GM18861 (cell line): ENCODE data around the gene PCIF1.
"Not testable (repeated sequence)": the region's sequence is repeated elsewhere in the genome, so short reads cannot be mapped to it uniquely, and the experiment has no call there.

Source experiments
- ATAC-seq: cut with Tn5 transposase; IDR thresholded peaks from one replicate; pipeline ENCODE4 v1.9.1; 2021; ENCODE audit not compliant: unreplicated experiment

The PCIF1 gene

GRCh38 chr20:45921337-45922189 is 12.9 kb upstream of the PCIF1 start:
- ATAC-seq, result no peak

- no peak for ATAC-seq
Observed at GRCh38 chr20:45924391-45925261, 9.9 kb upstream of the PCIF1 start.

DNA sequence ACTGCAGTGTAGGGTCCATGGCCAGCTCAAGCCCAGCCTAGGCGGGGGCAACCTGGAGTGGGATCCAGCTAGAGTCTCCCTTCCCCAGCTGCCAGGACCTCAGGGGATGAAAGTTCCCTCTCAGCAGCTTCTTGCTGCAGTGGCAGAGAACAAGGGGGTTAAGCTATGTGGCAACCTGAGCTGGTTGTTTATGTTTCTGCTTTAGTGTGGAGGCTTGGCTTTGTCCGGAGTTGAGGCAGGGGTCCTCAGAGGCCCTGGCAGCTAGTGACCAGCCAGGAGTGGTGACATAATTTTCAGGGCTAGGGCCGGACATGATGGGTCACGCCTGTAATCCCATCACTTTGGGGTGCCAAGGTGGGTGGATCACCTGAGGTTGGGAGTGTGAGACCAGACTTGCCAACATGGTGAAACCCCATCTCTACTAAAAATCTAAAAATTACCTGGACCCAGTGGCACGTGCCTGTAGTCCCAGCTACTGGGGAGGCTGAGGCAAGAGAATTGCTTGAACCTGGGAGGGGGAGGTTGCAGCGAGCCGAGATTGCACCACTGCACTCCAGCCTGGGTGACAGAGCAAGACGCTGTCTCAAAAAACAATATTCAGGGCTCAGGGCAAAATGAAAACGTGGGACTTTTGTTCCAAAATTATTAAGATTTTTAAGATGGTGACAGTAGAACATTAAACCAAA is 8.5 kb upstream of the PCIF1 start:
- no peak for ATAC-seq

DNA sequence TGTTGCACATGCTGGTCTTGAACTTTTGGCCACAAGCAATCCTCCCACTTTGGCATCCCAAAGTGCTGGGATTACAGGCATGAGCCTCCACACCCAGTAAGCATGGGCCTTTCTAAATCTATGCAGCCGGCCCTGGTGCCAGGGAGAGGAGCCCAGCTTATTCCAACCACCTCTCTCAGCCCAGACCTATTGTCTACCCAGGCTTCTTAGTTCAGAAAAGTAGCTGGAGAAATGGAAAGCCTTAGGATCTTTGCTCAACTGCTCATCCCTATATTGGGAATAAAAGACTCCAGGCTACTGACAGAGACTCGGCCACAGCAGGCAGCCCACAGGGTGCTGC is 7.8 kb upstream of the PCIF1 start:
- no peak for ATAC-seq

GRCh38 chr20:45927071-45927878 is 7.2 kb upstream of the PCIF1 start:
- no peak for ATAC-seq

GRCh38 chr20:45931680-45932079 is 2.8 kb upstream of the PCIF1 start:
- not testable (repeated sequence) for ATAC-seq

- ATAC-seq, result peak; percentile 28
Observed at GRCh38 chr20:45933266-45934045, 1.0 kb upstream of the PCIF1 start.

GRCh38 chr20:45934046-45934585 is 367 bp upstream of the PCIF1 start:
- peak; percentile 2 for ATAC-seq

- peak; percentile 11 for ATAC-seq
Observed at GRCh38 chr20:45935416-45936046, 1.0 kb downstream of the PCIF1 start.

DNA sequence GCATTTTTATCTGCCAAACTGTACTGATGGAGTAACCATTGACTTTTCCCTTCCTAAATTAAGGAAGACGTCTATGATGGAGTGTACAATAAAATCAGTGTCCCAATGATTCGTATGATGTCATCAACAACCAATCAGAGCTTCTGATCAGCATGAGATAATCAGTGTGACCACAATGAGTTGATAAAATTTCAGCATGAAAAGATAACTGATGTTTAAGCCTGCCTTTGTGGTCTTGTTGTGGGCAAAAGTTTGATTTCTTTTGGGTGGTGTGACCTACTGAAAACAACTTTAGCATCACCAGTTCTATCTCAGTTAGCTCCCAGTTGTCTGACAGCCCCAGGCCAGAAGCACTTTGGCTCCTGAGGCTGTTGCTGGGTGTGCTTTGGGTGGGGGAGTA is 3.3 kb downstream of the PCIF1 start:
- ATAC-seq, result no peak

GRCh38 chr20:45938727-45939438 is 4.4 kb downstream of the PCIF1 start:
- ATAC-seq, result no peak

DNA sequence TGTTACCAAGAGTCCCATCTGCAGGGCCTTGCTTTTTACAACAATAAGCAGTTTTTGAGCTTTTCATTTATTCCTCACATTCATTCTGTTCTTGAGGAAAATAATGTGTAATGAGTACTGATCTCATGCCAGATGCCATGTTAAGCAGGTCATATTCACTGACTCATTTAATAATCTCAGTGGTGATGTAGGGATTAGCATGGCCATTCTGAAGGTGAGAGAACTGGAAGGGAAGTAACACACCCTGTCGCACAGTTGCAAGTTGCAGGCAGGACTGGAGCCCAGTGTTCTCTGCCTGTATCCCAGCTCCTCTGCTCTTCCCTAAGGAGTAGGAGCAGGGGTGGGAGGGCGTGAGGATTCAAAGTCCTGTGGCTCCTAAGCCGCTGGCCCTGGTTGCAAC is 5.6 kb downstream of the PCIF1 start:
- no peak for ATAC-seq

DNA sequence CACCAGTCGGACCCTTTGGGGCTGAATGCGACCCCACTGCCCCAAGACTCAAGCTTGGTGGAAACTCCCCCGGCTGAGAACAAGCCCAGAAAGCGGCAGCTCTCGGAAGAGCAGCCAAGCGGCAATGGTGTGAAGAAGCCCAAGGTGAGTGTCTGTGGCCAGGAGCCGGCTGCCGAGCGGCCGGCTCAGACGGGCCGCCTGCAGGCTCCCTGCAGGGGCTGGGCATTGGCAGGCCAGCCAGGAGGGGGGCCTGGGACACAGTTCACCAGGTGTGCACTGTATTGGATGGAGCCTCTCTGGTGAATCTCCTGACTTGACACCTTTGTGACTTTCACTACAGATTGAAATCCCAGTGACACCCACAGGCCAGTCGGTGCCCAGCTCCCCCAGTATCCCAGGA is 6.0 kb downstream of the PCIF1 start:
- ATAC-seq, result no peak

- ATAC-seq, result no peak
Observed at GRCh38 chr20:45943613-45944012, 9.1 kb downstream of the PCIF1 start.

GRCh38 chr20:45944151-45944964 is 9.9 kb downstream of the PCIF1 start:
- no peak for ATAC-seq

- ATAC-seq, result no peak
Observed at GRCh38 chr20:45944965-45945677, 10.6 kb downstream of the PCIF1 start.

- ATAC-seq, result no peak
Observed at GRCh38 chr20:45945678-45946148, 11.2 kb downstream of the PCIF1 start.
